HG03575 (cell line): ENCODE results near the gene PLEKHA7.
A peak's percentile ranks its signal among the peaks of the same experiment; 100 is the strongest.

Experiments
- ATAC-seq: cut with Tn5 transposase; IDR thresholded peaks from one replicate; pipeline ENCODE4 v1.9.1; 2021; ENCODE audit not compliant: unreplicated experiment, insufficient number of reproducible peaks, low FRiP score; ENCODE audit errors: extremely low read depth

The PLEKHA7 gene

GRCh38 chr11:16788141-16789062 lies 225.8 kb downstream of the PLEKHA7 start:
- ATAC-seq, result no peak

GRCh38 chr11:16787035-16787742 lies 227.0 kb downstream of the PLEKHA7 start:
- ATAC-seq, result no peak

- no peak for ATAC-seq
Measured at GRCh38 chr11:16786131-16786530, 228.1 kb downstream of the PLEKHA7 start.

- ATAC-seq, result peak; percentile 73
Measured at GRCh38 chr11:16785520-16786128, 228.6 kb downstream of the PLEKHA7 start.

- no peak for ATAC-seq
Measured at GRCh38 chr11:16784666-16785065, 229.5 kb downstream of the PLEKHA7 start.

- ATAC-seq, result no peak
Measured at GRCh38 chr11:16784097-16784496, 230.1 kb downstream of the PLEKHA7 start.

GRCh38 chr11:16783321-16783801 lies 230.9 kb downstream of the PLEKHA7 start:
- ATAC-seq, result no peak

- ATAC-seq, result no peak
Measured at GRCh38 chr11:16781936-16782919, 232.0 kb downstream of the PLEKHA7 start.

- ATAC-seq, result no peak
Measured at GRCh38 chr11:16780698-16781550, 233.3 kb downstream of the PLEKHA7 start.

GRCh38 chr11:16780146-16780545 lies 234.1 kb downstream of the PLEKHA7 start:
- no peak for ATAC-seq

GRCh38 chr11:16779436-16779835 lies 234.8 kb downstream of the PLEKHA7 start:
- no peak for ATAC-seq

- no peak for ATAC-seq
Measured at GRCh38 chr11:16778876-16779275, 235.3 kb downstream of the PLEKHA7 start.

GRCh38 chr11:16778286-16778685 lies 235.9 kb downstream of the PLEKHA7 start:
- ATAC-seq, result no peak

GRCh38 chr11:16777613-16777975 lies 236.6 kb downstream of the PLEKHA7 start:
- ATAC-seq, result no peak

- ATAC-seq, result no peak
Measured at GRCh38 chr11:16776711-16777612, 237.3 kb downstream of the PLEKHA7 start.

GRCh38 chr11:16775614-16776283 lies 238.5 kb downstream of the PLEKHA7 start:
- ATAC-seq, result no peak
